SIG-M5 (cell line): ENCODE measurements around the gene MRPL4.

Experiments used
- DNase-seq: peaks from one replicate; lab custom pipeline; 2025; lab: John Stamatoyannopoulos, UW

Gene MRPL4

DNA sequence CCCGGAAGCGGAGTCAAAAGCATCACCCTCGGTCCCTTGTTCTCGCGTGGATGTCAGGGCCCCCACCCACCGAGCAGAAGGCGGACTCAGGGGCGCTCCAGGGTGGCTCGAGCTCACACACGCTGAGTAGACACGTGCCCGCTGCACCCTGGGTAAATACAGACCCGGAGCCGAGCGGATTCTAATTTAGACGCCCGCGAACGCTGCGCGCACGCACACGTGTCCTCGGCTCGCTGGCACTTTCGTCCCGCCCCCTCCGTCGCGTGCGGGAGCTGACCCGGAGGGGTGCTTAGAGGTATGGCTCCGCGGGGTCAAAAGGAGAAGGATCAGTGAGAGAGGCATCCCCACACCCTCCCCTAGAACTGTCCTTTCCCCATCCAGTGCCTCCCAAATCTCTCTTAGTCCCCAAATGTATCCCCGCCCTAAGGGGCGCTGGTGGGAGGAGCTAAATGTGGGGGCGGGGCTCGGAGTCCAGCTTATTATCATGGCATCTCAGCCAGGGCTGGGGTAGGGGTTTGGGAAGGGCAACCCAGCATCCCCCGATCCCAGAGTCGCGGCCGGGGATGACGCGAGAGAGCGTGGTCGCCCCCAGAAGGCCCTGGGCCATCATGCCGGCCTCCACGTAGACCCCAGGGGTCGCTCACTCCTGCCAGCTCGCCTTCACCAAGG is 37.3 kb downstream of the MRPL4 start:
- no peak for DNase-seq

DNA sequence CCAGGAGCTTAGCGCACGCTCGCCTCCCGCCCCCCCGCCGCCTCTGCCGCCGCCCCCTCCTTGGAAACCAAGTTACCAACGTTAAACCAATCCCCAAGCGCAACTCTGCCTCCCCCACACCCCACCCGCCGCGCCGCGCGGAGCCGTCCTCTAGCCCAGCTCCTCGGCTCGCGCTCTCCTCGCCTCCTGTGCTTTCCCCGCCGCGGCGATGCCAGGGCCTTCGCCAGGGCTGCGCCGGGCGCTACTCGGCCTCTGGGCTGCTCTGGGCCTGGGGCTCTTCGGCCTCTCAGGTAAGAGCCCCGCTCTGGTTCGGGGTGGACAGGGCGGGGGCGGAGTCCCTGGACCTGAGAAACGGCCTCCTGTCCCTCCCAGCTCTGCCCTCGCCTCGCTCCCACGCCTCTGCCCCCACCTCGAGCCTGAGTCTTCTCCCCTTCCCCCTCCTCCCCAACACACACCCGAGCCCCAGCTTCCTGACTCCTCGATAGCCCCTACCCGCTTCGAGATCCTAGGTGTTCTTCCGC is 37.9 kb downstream of the MRPL4 start, which contains the start of gene ICAM5:
TSS of gene ICAM5 (plus strand) at position 117 of the 521 bp plus-strand sequence. CDS start at position 209, 92 bp downstream.
- no peak for DNase-seq

DNA sequence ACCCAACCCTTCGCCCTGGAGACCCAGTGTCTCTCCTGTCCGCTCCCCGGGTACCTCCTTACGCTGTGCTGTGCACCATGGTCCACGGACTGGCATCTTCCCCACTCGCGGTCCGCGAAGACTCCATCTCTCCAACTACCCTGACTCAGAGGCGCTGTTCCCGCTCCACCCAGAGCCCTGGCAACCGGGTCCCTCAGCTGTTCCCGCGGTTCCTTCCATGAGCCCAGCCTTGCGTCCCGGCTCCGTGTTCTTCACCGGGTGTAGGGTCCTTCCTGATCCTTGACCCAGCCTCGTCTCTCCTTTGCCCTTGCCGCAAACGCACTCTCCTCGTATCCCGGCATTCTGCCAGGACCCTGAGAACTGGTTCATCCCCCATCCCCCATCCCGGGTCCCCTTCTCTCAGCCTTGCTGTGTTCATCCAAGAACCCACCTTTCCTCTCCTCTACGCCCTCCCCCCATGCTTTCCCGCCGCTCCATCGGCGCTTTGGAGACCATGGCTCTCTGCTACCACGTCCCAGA is 38.4 kb downstream of the MRPL4 start:
- no peak for DNase-seq

DNA sequence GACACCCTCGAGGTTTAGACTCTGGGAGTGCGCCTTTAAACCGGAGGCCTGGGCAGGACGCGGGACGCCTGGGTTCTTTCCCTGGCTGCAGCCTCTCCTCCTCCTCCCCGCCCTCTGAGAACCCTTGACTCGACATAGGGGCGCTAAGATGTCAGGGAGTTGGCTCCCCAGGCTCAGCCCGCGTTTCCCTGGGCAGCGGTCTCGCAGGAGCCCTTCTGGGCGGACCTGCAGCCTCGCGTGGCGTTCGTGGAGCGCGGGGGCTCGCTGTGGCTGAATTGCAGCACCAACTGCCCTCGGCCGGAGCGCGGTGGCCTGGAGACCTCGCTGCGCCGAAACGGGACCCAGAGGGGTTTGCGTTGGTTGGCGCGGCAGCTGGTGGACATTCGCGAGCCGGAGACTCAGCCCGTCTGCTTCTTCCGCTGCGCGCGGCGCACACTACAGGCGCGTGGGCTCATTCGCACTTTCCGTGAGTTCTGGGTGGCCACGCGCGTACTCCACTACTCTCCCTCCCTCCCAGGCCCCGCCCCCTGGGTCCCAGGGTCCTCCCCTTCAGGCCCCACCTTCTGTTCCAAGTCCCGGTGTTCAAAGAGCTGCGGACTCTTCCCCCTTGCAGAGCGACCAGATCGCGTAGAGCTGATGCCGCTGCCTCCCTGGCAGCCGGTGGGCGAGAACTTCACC is 39.0 kb downstream of the MRPL4 start:
- no peak for DNase-seq

DNA sequence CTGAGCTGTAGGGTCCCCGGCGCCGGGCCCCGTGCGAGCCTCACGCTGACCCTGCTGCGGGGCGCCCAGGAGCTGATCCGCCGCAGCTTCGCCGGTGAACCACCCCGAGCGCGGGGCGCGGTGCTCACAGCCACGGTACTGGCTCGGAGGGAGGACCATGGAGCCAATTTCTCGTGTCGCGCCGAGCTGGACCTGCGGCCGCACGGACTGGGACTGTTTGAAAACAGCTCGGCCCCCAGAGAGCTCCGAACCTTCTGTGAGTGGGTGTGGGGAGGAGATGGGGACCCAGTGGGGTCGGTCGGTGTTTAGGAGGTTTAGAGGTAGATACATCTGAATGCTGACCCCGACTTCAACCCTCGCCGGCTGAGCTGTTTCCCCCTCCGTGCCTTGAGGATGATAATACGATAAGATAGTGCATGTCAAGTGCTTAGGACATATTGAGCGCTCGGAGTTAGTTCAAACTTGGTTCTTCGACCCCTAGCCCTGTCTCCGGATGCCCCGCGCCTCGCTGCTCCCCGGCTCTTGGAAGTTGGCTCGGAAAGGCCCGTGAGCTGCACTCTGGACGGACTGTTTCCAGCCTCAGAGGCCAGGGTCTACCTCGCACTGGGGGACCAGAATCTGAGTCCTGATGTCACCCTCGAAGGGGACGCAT is 39.7 kb downstream of the MRPL4 start:
- DNase-seq, result no peak

DNA sequence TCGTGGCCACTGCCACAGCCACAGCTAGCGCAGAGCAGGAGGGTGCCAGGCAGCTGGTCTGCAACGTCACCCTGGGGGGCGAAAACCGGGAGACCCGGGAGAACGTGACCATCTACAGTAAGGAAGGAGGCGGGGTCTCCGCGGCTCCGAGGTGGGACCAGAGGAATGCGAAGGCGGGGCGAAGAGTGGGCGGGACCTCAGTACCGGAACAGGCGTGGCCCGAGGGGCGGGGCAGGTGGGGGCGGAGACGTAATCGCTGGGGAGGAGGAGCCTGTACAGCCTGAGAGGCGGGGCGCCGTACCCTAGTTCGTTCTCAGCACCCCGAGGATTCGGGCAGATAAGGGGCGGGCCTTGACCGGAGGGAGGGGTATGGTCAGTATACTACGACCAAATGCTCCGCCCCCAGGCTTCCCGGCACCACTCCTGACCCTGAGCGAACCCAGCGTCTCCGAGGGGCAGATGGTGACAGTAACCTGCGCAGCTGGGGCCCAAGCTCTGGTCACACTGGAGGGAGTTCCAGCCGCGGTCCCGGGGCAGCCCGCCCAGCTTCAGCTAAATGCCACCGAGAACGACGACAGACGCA is 40.3 kb downstream of the MRPL4 start:
- DNase-seq, result no peak

DNA sequence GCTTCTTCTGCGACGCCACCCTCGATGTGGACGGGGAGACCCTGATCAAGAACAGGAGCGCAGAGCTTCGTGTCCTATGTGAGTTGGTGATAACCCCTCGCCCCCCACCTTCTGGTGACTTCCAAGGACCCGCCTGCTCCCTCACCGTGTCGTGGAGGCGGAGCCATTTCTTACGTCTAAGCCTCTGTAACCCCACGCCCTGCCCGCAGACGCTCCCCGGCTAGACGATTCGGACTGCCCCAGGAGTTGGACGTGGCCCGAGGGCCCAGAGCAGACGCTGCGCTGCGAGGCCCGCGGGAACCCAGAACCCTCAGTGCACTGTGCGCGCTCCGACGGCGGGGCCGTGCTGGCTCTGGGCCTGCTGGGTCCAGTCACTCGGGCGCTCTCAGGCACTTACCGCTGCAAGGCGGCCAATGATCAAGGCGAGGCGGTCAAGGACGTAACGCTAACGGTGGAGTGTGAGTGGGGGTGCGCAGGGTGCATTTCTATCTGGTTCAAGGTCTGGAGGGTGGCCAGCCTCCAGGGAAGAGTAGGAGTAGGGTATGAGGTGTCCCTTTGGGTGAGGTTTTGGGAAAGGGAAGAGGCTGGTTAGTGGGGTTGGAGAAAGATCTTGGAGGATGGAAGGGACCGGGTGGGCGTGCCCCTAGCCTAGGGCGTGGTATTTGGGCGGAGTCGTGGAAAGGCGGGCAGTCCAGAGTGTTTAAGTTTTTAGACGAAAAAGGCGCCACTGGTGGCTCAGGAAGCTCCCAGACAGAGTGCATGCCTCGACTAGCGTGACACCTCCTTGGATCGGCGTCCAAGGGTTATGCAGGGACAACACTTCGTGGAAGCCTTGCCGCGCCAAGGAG is 41.0 kb downstream of the MRPL4 start:
- no peak for DNase-seq

DNA sequence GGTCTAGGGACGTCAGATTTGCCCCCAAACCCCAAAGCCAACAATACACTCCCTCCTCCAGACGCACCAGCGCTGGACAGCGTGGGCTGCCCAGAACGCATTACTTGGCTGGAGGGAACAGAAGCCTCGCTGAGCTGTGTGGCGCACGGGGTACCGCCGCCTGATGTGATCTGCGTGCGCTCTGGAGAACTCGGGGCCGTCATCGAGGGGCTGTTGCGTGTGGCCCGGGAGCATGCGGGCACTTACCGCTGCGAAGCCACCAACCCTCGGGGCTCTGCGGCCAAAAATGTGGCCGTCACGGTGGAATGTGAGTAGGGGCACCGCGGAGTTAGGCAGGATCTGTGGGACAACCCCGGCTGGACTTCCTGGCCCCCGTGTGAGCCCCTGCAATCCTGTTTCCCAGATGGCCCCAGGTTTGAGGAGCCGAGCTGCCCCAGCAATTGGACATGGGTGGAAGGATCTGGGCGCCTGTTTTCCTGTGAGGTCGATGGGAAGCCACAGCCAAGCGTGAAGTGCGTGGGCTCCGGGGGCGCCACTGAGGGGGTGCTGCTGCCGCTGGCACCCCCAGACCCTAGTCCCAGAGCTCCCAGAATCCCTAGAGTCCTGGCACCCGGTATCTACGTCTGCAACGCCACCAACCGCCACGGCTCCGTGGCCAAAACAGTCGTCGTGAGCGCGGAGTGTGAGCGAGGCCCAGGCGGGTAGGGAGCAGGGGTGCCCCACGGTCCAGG is 41.8 kb downstream of the MRPL4 start:
- no peak for DNase-seq

DNA sequence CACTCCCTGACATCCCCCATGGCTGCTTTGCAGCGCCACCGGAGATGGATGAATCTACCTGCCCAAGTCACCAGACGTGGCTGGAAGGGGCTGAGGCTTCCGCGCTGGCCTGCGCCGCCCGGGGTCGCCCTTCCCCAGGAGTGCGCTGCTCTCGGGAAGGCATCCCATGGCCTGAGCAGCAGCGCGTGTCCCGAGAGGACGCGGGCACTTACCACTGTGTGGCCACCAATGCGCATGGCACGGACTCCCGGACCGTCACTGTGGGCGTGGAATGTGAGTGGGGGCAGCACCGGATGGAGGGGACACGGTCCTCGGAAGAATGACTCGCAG is 42.3 kb downstream of the MRPL4 start:
- no peak for DNase-seq

DNA sequence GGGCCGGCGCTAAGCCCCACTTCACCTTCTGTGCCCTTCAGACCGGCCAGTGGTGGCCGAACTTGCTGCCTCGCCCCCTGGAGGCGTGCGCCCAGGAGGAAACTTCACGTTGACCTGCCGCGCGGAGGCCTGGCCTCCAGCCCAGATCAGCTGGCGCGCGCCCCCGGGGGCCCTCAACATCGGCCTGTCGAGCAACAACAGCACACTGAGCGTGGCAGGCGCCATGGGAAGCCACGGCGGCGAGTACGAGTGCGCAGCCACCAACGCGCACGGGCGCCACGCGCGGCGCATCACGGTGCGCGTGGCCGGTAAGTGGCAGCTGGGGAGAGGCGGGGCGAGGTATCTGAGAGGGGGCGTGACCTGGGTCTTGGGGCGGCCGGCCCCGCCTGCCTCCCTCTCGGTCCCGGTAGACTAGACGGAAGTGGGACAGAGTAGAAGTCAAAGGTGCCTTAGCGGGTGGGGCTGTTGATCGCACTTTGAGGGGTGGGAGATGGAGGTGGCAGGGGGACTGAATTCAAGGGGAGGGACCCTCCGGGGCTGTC is 43.4 kb downstream of the MRPL4 start:
- DNase-seq, result no peak

DNA sequence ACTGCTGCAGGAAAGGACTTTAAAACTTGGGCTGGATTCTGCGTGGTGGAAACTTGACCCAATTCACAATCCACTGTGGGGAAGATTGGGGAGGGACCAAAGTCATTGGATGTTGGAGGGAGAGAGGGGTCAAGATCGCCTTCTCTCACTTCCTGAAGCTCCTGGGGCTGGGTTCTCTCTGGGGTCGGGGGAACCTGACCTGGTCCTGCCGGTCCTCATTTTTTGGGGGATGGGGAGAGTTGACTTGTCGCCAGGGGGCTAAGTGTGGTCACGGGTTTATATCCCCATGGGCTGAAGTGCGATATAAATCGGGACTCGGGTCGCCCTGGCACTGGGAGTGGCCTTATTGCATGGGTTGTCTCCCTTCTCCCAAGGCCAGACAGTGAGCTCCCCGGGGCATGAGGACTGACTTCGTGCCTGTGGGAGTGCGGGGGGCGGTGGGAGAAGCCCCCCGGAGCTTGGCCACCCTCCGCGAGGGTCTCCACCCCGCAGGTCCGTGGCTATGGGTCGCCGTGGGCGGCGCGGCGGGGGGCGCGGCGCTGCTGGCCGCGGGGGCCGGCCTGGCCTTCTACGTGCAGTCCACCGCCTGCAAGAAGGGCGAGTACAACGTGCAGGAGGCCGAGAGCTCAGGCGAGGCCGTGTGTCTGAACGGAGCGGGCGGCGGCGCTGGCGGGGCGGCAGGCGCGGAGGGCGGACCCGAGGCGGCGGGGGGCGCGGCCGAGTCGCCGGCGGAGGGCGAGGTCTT is 44.0 kb downstream of the MRPL4 start:
- DNase-seq, result no peak

DNA sequence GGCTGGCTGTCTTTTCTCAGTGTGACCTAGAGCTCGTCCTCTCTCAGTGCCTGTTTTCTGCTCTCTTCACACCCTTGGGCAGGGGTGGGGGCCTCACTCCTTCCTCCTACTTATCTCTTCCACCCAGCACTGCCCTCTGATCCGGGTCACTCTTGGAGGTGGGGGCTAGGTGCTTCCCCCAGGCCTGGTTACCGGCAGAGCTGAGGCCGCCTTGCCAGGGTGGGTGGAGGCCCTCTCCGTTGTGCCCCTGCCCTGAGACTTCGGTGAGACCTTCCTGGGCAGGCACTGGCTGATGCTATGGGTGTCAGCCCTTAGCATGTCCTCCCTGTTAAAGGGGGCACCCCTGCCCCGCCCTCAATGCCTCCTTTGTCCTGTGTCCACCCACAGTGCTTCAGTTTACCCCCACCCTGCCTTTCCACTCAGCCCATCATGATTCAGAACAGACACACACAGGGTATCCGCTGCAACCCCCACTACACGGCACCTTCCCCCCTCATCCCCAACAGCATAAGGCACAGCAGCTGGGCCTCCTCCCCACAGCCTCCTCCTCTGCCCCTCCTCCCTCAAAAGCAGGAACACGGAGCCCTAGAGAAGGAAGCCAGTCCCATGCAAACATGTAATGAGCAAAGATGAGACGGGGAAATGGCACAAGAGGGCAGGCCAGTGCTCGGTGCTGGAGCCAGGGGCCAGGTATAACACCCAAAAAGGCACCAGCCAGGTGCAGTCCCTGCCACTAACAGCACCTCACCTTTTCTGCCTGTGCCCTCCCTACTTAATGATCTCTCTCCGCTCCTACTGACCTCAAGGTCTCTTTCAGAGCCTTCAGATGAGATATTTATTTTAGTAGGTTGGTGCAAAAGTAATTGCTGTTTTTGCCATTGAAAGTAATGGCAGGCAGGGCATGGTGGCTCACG is 47.8 kb downstream of the MRPL4 start:
- no peak for DNase-seq

DNA sequence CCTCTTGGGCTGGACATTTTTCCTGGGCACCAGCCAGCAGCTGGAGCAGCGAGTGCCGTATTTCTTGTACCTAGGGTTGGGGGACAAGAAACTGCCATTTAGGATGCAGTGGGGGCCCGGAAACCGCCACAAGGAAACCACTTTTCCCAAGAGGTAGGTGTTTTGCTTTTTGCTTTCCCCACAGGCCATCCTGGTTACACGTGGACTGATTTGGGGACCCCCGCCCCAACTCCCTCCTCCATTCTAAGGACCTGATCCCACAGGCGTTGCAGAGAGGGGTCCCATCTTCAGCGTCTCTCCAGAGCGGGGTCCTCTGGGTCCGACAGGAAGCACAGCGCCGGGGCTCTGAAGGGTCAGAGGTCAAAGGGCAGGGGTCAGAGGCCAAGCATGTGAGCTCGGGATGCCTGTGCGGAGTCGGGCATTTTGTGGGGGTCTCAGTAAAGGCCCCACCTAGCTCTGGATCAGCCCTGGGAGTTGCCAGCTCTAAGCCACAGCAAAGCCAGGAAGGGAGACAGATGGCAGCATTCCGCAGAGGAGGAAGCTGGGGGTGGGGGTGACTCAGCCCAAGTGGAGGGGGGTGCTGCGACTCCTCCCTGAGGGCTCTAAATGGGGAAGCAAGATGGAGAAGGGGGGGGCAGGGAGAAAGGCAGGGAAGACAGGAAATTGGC is 53.3 kb downstream of the MRPL4 start:
- no peak for DNase-seq

DNA sequence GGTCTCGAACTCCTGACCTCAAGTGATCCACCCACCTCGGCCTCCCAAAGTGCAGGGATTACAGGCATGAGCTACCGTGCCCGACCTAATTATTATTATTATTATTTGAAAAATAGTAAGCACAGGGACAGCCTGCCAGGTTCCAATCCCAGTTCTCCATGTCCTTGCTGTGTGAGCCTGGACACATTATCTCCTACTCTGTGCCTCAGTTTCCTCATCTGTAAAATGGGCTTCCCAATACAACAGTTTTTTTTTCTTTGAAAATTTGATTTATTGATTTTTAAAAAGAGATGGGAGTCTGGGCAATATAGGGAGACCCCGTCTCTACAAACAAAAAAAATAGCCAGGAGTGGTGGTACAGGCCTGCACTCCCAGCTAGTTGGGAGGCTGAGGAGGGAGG is 54.3 kb downstream of the MRPL4 start:
- DNase-seq, result no peak

DNA sequence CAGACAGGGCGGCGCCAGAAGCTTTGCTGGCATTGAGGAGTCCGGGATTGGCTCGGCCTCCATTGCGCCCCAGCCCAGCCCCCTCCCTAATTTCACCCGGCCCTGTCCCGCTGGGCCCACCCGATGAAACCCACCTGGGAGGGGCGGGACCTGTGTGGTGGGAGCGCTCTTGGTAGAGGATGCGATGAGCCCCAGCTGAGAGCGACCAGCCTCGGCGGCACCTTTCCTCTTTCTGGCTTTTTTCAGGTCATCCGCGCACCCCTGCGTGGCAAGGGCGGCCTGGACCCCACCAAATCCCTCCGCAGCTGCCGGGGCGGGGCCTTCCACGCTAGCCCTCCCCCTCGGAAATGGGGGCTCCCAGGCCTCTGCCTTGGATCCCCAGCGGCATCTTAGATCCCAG is 57.4 kb downstream of the MRPL4 start, which contains the start of gene ZGLP1:
TSS of gene ZGLP1 (minus strand) at position 393 of the 400 bp plus-strand sequence.
- DNase-seq, result no peak
